ENCODE data around the gene VPS9D1.

VPS9D1 gene

GRCh38 chr16:89749637-89750036 lies 28.9 kb upstream of the VPS9D1 start:
- H3K4me3 ChIP-seq (ENCODE audit: control insufficient read depth, low read depth, low read length), result no peak overlapping the region
- DNase-seq (ENCODE audit: low read depth), result no peak
- TF ChIP-seq CTCF (IDR thresholded peaks at IDR 0.05; ENCODE audit: control insufficient read depth, insufficient read depth, low read depth, low read length, missing control alignments), result no peak

DNA sequence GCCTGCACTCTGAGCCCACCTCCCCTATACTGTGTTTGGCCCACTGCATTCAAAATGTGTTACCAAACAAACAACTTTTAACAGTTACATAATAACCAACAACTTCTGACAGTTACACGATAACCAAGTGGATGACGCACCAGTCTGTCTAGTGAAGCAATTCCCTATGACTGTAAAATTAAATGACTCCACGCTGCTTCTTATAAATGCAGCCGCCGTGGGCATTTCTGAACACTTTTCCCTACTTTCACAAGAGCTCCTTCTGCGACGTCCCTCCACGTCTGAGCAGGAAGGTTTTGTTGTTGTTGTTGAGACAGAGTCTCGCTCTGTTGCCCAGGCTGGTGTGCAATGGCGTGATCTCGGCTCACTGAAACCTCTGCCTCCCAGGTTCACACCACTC lies 28.2 kb upstream of the VPS9D1 start:
- no peak for DNase-seq (ENCODE audit: low read depth)
- TF ChIP-seq CTCF (IDR thresholded peaks at IDR 0.05; ENCODE audit: control insufficient read depth, insufficient read depth, low read depth, low read length, missing control alignments), result no peak
- H3K4me3 ChIP-seq (ENCODE audit: control insufficient read depth, low read depth, low read length), result no peak overlapping the region

DNA sequence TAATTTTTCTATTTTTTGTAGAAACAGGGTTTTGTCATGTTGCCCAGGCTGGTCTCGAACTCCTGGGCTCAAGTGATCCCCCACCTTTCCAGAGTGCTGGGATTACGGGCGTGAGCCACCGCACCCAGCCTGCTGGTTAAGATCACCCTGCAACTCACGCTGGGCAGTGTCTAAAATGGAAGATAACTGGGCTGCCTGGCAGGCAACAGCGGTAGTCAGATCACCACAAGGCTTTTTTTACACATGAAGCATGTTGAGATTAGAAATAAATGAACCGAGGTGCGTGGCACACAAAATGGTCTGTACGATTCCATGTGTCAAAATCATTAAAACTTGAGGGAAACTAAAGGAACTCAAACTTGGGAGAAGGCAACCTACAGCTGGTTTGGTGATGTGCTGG lies 27.4 kb upstream of the VPS9D1 start:
- DNase-seq (ENCODE audit: low read depth), result no peak
- TF ChIP-seq CTCF (IDR thresholded peaks at IDR 0.05; ENCODE audit: control insufficient read depth, insufficient read depth, low read depth, low read length, missing control alignments), result no peak
- H3K4me3 ChIP-seq (ENCODE audit: control insufficient read depth, low read depth, low read length), result no peak overlapping the region

DNA sequence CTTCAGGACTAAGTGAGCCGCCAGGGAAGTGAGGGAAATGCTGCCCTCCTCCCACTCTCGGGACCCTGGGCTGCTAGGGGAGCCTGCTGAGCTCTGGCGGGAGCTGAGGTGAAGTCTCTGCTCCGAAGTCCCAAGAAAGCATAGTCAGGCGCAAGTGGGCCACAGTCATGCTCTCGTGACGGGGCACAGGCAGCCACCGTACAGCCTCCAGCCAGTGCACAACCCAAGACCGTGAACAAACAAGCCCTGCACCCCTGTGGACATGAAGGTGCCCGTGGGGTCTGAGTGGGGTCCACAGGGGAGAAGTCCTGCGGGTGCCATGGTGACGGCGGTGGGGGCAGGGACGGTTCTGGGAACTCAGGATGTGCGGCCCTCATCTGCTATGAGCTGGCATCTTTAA lies 25.3 kb upstream of the VPS9D1 start:
- DNase-seq (ENCODE audit: low read depth), result no peak
- no peak for TF ChIP-seq CTCF (IDR thresholded peaks at IDR 0.05; ENCODE audit: control insufficient read depth, insufficient read depth, low read depth, low read length, missing control alignments)
- no peak overlapping the region for H3K4me3 ChIP-seq (ENCODE audit: control insufficient read depth, low read depth, low read length)

DNA sequence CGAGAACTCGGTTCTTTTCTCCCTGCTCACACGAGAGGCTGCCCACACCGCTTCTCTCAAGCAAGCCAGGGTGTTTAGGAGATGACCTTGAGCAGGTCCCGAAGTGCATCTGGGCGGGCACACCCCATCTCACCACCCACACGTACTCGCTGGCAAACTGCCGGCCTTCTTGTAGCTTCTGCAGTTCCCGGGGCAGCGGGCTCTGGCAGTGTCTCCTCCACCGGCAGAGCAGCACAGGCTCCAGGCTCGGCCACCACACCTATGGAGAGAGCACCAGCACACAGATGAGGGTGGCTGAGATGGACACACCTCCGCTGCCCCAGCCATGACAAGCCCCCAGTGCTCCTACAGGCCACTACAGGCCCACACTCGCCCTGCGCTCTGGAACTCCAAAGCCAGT lies 24.1 kb upstream of the VPS9D1 start:
- TF ChIP-seq CTCF (IDR thresholded peaks at IDR 0.05; ENCODE audit: control insufficient read depth, insufficient read depth, low read depth, low read length, missing control alignments), result no peak
- DNase-seq (ENCODE audit: low read depth), result no peak
- no peak overlapping the region for H3K4me3 ChIP-seq (ENCODE audit: control insufficient read depth, low read depth, low read length)

- H3K4me3 ChIP-seq (ENCODE audit: control insufficient read depth, low read depth, low read length), result no peak overlapping the region
- TF ChIP-seq CTCF (IDR thresholded peaks at IDR 0.05; ENCODE audit: control insufficient read depth, insufficient read depth, low read depth, low read length, missing control alignments), result no peak
- no peak for DNase-seq (ENCODE audit: low read depth)
These were observed 22.2 kb upstream of the VPS9D1 start for GRCh38 chr16:89742948-89743347.

Data from AG09309 (cell line).